ENCODE data around the gene RAB37.
A peak's percentile ranks its signal among the peaks of the same experiment; 100 is the strongest.

Gene RAB37
- total RNA-seq, result 0.14 to 42.6 (median 18.0) reads per million in 3 experiments

GRCh38 chr17:74736513-74737298 lies at the start of gene RAB37:
Gene RAB37, plus strand, starts transcription at chr17:74737256. Its CDS starts 17 bp downstream, at chr17:74737273.
- peak; percentile 32 for DNase-seq

- DNase-seq, result no peak
Measured at GRCh38 chr17:74687886-74688285, 49.2 kb upstream of the RAB37 start.

GRCh38 chr17:74690409-74690825 lies 46.6 kb upstream of the RAB37 start:
- no peak for DNase-seq

GRCh38 chr17:74691151-74691550 lies 45.9 kb upstream of the RAB37 start:
- no peak for DNase-seq

- DNase-seq, result no peak
Measured at GRCh38 chr17:74694081-74694480, 43.0 kb upstream of the RAB37 start.

- no peak for DNase-seq
Measured at GRCh38 chr17:74695629-74696028, 41.4 kb upstream of the RAB37 start.

GRCh38 chr17:74697515-74697914 lies 39.5 kb upstream of the RAB37 start:
- DNase-seq, result no peak

GRCh38 chr17:74698069-74698468 lies 39.0 kb upstream of the RAB37 start:
- no peak for DNase-seq

- DNase-seq, result no peak
Measured at GRCh38 chr17:74699236-74699635, 37.8 kb upstream of the RAB37 start.

- DNase-seq, result no peak
Measured at GRCh38 chr17:74702116-74702871, 34.8 kb upstream of the RAB37 start.

GRCh38 chr17:74703311-74703710 lies 33.7 kb upstream of the RAB37 start:
- DNase-seq, result no peak

- no peak for DNase-seq
Measured at GRCh38 chr17:74704544-74704943, 32.5 kb upstream of the RAB37 start.

GRCh38 chr17:74711058-74711824 lies 25.8 kb upstream of the RAB37 start:
- no peak for DNase-seq

- no peak for DNase-seq
Measured at GRCh38 chr17:74712301-74712700, 24.8 kb upstream of the RAB37 start.

- DNase-seq, result no peak
Measured at GRCh38 chr17:74712756-74713155, 24.3 kb upstream of the RAB37 start, which contains the start of gene CD300LF. Gene CD300LF, minus strand, starts transcription at chr17:74712923. Its CDS starts 57 bp downstream, at chr17:74712866.

GRCh38 chr17:74713171-74713755 lies 23.8 kb upstream of the RAB37 start:
- no peak for DNase-seq

GRCh38 chr17:74715144-74715543 lies 21.9 kb upstream of the RAB37 start:
- no peak for DNase-seq

GRCh38 chr17:74720506-74720905 lies 16.6 kb upstream of the RAB37 start:
- no peak for DNase-seq

GRCh38 chr17:74722782-74723181 lies 14.3 kb upstream of the RAB37 start:
- DNase-seq, result no peak

- DNase-seq, result no peak
Measured at GRCh38 chr17:74723891-74724290, 13.2 kb upstream of the RAB37 start.

GRCh38 chr17:74725111-74725510 lies 11.9 kb upstream of the RAB37 start:
- no peak for DNase-seq

- DNase-seq, result no peak
Measured at GRCh38 chr17:74728033-74728701, 8.9 kb upstream of the RAB37 start.

Data from central memory CD4-positive, alpha-beta T cell (primary cell).